Hepatocyte (in vitro differentiated cells): ENCODE data around the gene SMARCD3. TPM values are rescaled to one million over a fixed set of nuclear protein-coding genes. Genes with fewer than 3 reads are reported as not detected.

Source experiments
- DNase-seq: peaks from one replicate; pipeline ENCODE4 v3.0.0-alpha.2; 2016; ENCODE audit warnings: low spot score
- H2AFZ ChIP-seq: fragments of 200-600 bp; sonication (generic); 2 replicates; pipeline ENCODE4 v1.6.0; 2016; ENCODE audit warnings: antibody characterized with exemption, mild to moderate bottlenecking
- H3K27ac ChIP-seq: fragments of 200-600 bp; sonication (generic); 2 replicates; pipeline ENCODE4 v1.5.1; 2016; ENCODE audit warnings: mild to moderate bottlenecking
- H3K27me3 ChIP-seq: fragments of 200-600 bp; sonication (generic); 2 replicates; pipeline ENCODE4 v1.6.1; 2016
- H3K36me3 ChIP-seq: fragments of 200-600 bp; sonication (generic); replicated peaks from 2 replicates; pipeline ENCODE4 v1.5.1; 2016; ENCODE audit warnings: low read depth; ENCODE audit not compliant: insufficient read depth
- H3K4me1 ChIP-seq: fragments of 200-600 bp; sonication (generic); 2 replicates; pipeline ENCODE4 v1.5.1; 2016; ENCODE audit warnings: mild to moderate bottlenecking, moderate library complexity; ENCODE audit not compliant: insufficient read depth
- H3K4me2 ChIP-seq: fragments of 200-600 bp; sonication (generic); 2 replicates; pipeline ENCODE4 v1.6.0; 2016
- H3K4me3 ChIP-seq: fragments of 200-600 bp; sonication (generic); 2 replicates; pipeline ENCODE4 v1.5.1; 2016; ENCODE audit warnings: mild to moderate bottlenecking
- H3K79me2 ChIP-seq: fragments of 200-600 bp; sonication (generic); 2 replicates; pipeline ENCODE4 v1.6.0; 2017; ENCODE audit warnings: mild to moderate bottlenecking
- H3K9me2 ChIP-seq: fragments of 200-600 bp; sonication (generic); replicated peaks from 2 replicates; pipeline ENCODE4 v1.6.0; 2017; ENCODE audit warnings: mild to moderate bottlenecking; ENCODE audit not compliant: insufficient read depth
- H3K9me3 ChIP-seq: fragments of 200-600 bp; sonication (generic); 2 replicates; pipeline ENCODE4 v1.5.1; 2016; ENCODE audit warnings: low read depth, mild to moderate bottlenecking
- H4K20me1 ChIP-seq: fragments of 200-600 bp; sonication (generic); 2 replicates; pipeline ENCODE4 v1.6.0; 2016; ENCODE audit warnings: mild to moderate bottlenecking; ENCODE audit not compliant: insufficient read depth, poor library complexity, severe bottlenecking
- EZH2 ChIP-seq: fragments of 200-600 bp; sonication (generic); IDR thresholded peaks from 2 replicates; pipeline ENCODE4 v1.6.1; 2016; ENCODE audit warnings: antibody characterized with exemption, mild to moderate bottlenecking, borderline replicate concordance
- EZH2phosphoT487 ChIP-seq: fragments of 200-600 bp; sonication (generic); IDR thresholded peaks from one replicate; pipeline ENCODE4 v1.6.1; 2018; ENCODE audit warnings: antibody characterized with exemption, mild to moderate bottlenecking, low read depth, moderate library complexity; ENCODE audit not compliant: unreplicated experiment, severe bottlenecking
- WGBS: methylation state at CpG from one replicate; pipeline ENCODE4 v1.1.6; 2016; ENCODE audit warnings: low lambda C conversion rate; ENCODE audit errors: missing lambda C conversion rate; 5-methylcytosine and 5-hydroxymethylcytosine counted together
- polyA plus RNA-seq: library from polyadenylated mRNA; unstranded; fragments of >200 nt; fragmentation: Nextera tagmentation; extraction: Ambion mirVana; gene quantifications from 2 replicates; pipeline ENCODE4 v1.2.1, GENCODE V29; 2016
- total RNA-seq: library from RNA; depleted of rRNA; stranded (reverse); fragments of >200 nt; gene quantifications from 2 replicates; pipeline ENCODE4 v1.2.3, GENCODE V29; 2014
- TF ChIP-seq, protein P1 (sequence below): fragments of 200-600 bp; sonication (generic); IDR thresholded peaks from 2 replicates; pipeline ENCODE4 v1.5.1; 2016; ENCODE audit warnings: antibody characterized with exemption, mild to moderate bottlenecking; ENCODE audit not compliant: poor library complexity

Gene SMARCD3
- total and polyA plus RNA-seq, 2 experiments from 2014 or later, result 42.4 to 73.1 TPM

DNA sequence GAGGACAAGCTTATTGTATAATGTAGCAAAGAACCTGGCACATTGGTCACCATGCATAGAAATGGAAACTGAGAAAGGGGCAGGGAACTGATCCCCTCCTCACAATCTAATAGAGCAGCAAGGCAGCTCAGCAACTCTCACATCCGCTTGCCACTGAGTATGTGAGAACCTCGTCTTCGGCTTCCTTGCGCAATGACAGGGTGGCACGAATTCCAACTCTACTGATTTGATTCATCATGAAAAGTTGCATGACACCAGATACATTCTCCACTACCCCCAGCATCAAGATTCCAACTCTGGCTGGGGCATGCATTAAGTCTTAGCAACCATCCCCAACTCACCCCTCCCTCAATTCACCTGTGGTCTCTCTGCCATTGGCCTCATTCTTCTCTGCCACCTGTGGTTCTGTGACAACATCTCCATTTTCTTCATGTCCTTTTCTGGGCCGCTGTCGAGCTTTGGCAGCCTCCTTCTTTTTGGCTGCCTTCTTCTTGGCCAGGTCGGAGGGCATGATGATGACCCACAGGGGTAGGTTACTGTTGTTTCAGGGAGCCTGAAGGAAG, 22.5 kb downstream of the SMARCD3 start:
- 73% methylated on average over 8 of the region's 8 CpGs for WGBS
- TF ChIP-seq, protein P1, sequence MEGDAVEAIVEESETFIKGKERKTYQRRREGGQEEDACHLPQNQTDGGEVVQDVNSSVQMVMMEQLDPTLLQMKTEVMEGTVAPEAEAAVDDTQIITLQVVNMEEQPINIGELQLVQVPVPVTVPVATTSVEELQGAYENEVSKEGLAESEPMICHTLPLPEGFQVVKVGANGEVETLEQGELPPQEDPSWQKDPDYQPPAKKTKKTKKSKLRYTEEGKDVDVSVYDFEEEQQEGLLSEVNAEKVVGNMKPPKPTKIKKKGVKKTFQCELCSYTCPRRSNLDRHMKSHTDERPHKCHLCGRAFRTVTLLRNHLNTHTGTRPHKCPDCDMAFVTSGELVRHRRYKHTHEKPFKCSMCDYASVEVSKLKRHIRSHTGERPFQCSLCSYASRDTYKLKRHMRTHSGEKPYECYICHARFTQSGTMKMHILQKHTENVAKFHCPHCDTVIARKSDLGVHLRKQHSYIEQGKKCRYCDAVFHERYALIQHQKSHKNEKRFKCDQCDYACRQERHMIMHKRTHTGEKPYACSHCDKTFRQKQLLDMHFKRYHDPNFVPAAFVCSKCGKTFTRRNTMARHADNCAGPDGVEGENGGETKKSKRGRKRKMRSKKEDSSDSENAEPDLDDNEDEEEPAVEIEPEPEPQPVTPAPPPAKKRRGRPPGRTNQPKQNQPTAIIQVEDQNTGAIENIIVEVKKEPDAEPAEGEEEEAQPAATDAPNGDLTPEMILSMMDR, result no peak
- no peak for TF ChIP-seq EZH2
- no peak for TF ChIP-seq EZH2phosphoT487
- H3K27ac ChIP-seq, result no peak overlapping the region

DNA sequence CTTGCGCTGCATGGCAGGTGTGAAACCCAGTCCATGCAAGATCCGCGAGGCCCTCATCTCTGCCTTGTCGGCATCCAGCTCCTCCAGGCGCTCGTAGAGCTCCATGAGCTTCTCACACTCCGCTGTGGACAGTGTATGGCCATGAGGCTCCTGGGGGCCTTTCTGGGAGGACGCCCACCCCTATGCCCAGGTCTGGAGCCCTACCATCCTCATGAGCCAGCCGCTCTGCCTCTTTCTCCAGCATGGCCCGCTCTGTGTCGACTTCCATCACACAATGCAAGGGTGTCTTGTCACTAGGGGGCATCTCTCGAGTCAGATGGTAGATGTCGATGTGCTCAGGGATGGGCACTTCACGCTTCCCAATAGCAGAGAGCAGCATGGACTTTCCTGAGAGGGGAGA, 24.8 kb downstream of the SMARCD3 start:
- Histone ChIP-seq H4K20me1 (no peaks in the 10 kb centered on the region), H3K36me3 (no peaks in the 10 kb centered on the region), H2AFZ (no peak overlapping the region), H3K79me2 (peaks cover 14% of the 10 kb centered on the region), H3K9me3 (no peaks in the 10 kb centered on the region), H3K27ac (no peak overlapping the region), H3K9me2 (no peaks in the 10 kb centered on the region), H3K4me1 (peaks cover 20% of the 10 kb centered on the region), H3K4me3 (no peak overlapping the region), H3K27me3 (no peaks in the 10 kb centered on the region), H3K4me2 (no peak overlapping the region)
- no peak for DNase-seq
- WGBS, result 95% methylated on average over 14 of the region's 14 CpGs
- TF ChIP-seq, protein P1, result no peak
- TF ChIP-seq EZH2phosphoT487 (no peak), EZH2 (no peak)

More for the DNA sequence above, 22.5 kb downstream of the SMARCD3 start:
- no peaks in the 10 kb centered on the region for H3K36me3 ChIP-seq
- H3K9me2 ChIP-seq, result no peaks in the 10 kb centered on the region
- H3K27me3 ChIP-seq, result no peaks in the 10 kb centered on the region
- peaks cover 20% of the 10 kb centered on the region for H3K4me1 ChIP-seq
- DNase-seq, result no peak
- H2AFZ ChIP-seq, result no peak overlapping the region
- H3K79me2 ChIP-seq, result peaks cover 14% of the 10 kb centered on the region
- no peaks in the 10 kb centered on the region for H4K20me1 ChIP-seq
- no peaks in the 10 kb centered on the region for H3K9me3 ChIP-seq
- H3K4me3 ChIP-seq, result peak overlapping the region; percentile 51
- H3K4me2 ChIP-seq, result peak overlapping the region; percentile 97

DNA sequence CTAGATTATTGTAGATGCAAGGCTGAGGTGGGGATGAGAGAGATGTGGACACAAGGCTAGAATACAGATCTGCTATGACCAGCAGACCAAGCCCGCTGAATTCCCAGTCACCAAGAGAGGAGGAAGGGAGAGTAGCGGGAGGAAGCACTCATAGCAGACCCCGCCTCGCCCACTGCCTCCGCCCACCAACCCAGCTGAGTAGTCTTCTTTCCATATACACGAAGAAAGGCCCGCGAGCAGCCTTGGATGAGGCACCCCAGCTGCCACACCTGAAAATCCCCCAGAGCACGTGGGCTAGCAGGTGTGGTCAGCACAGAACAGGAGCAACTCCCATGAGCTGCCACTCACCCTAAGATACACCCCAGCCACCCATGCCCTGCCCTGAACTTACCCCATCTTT, 30.3 kb downstream of the SMARCD3 start:
- Histone ChIP-seq H3K27me3 (no peaks in the 10 kb centered on the region), H3K4me3 (no peak overlapping the region), H3K4me1 (no peaks in the 10 kb centered on the region), H4K20me1 (no peaks in the 10 kb centered on the region), H3K79me2 (no peaks in the 10 kb centered on the region), H3K4me2 (no peak overlapping the region), H2AFZ (no peak overlapping the region), H3K36me3 (no peaks in the 10 kb centered on the region), H3K27ac (no peak overlapping the region), H3K9me3 (no peaks in the 10 kb centered on the region), H3K9me2 (no peaks in the 10 kb centered on the region)
- TF ChIP-seq EZH2phosphoT487 (no peak), EZH2 (no peak)
- TF ChIP-seq, protein P1, result no peak
- no peak for DNase-seq
- WGBS, result 92% methylated on average over 8 of the region's 9 CpGs
